ENCODE data around the gene JMJD8. TPM values are rescaled to one million over a fixed set of nuclear protein-coding genes. Genes with fewer than 3 reads are reported as not detected.

JMJD8 gene
- total RNA-seq, 1 donor from 2014 or later = 61.1 TPM

- peaks cover 2% of the 10 kb centered on the region for H3K27me3 Mint-ChIP-seq
- intact Hi-C loops (cut with micrococcal nuclease) = loop anchor here (1.0 kb wide), 1 partner anchor 9 kb away; the partner anchor contains the start of gene WDR90
- H3K4me1 Mint-ChIP-seq = peaks cover 13% of the 10 kb centered on the region
- no peaks in the 10 kb centered on the region for H3K9me3 Mint-ChIP-seq
- no peak overlapping the region for H3K27ac Mint-ChIP-seq
- peak overlapping the region; percentile 65 for H3K4me3 Mint-ChIP-seq
- DNase-seq = no peak
- peaks cover 5% of the 10 kb centered on the region for H3K36me3 Mint-ChIP-seq (ENCODE audit: low read depth)
These were observed 43.5 kb downstream of the JMJD8 start for GRCh38 chr16:640614-641013.

GRCh38 chr16:638836-639235, 45.3 kb downstream of the JMJD8 start:
- Mint-ChIP-seq H3K27me3 (peaks cover 2% of the 10 kb centered on the region), H3K4me3 (no peak overlapping the region), H3K4me1 (peaks cover 8% of the 10 kb centered on the region), H3K9me3 (no peaks in the 10 kb centered on the region), H3K36me3 (ENCODE audit: low read depth) (no peaks in the 10 kb centered on the region), H3K27ac (no peak overlapping the region)
- DNase-seq = no peak
- intact Hi-C loops (cut with micrococcal nuclease) = no loop called here

GRCh38 chr16:638034-638543, 46.0 kb downstream of the JMJD8 start:
- no peak overlapping the region for H3K27ac Mint-ChIP-seq
- intact Hi-C loops (cut with micrococcal nuclease) = no loop called here
- H3K4me1 Mint-ChIP-seq = peaks cover 6% of the 10 kb centered on the region

GRCh38 chr16:637081-638018, 46.8 kb downstream of the JMJD8 start:
- Mint-ChIP-seq H3K36me3 (ENCODE audit: low read depth) (no peaks in the 10 kb centered on the region), H3K4me3 (peak overlapping the region; percentile 93), H3K27me3 (peaks cover 2% of the 10 kb centered on the region), H3K27ac (peak overlapping the region; percentile 95), H3K9me3 (no peaks in the 10 kb centered on the region), H3K4me1 (peaks cover 6% of the 10 kb centered on the region)
- intact Hi-C loops (cut with micrococcal nuclease) = loop anchor here (1.0 to 2.0 kb wide), 2 partner anchors 12 to 47 kb away; partner anchors contain the start of genes JMJD8 and WDR90
- DNase-seq = peak; percentile 93

More at GRCh38 chr16:638034-638543, 46.0 kb downstream of the JMJD8 start:
- H3K27me3 Mint-ChIP-seq = peaks cover 2% of the 10 kb centered on the region
- no peak overlapping the region for H3K4me3 Mint-ChIP-seq
- DNase-seq = no peak
- no peaks in the 10 kb centered on the region for H3K36me3 Mint-ChIP-seq (ENCODE audit: low read depth)
- no peaks in the 10 kb centered on the region for H3K9me3 Mint-ChIP-seq

GRCh38 chr16:636206-637080, 47.7 kb downstream of the JMJD8 start, which contains the start of gene METTL26:
Gene METTL26 (minus strand): TSS chr16:636305. CDS start chr16:636290, 15 bp downstream.
- peaks cover 2% of the 10 kb centered on the region for H3K27me3 Mint-ChIP-seq
- intact Hi-C loops (cut with micrococcal nuclease) = loop anchor here (1.0 to 2.0 kb wide), 4 partner anchors 13 to 109 kb away; partner anchors contain the start of genes CAPN15, JMJD8 and WDR90
- peaks cover 6% of the 10 kb centered on the region for H3K4me1 Mint-ChIP-seq
- peak within 1 kb of the TSS; percentile 95 for H3K27ac Mint-ChIP-seq
- no peaks in the 10 kb centered on the region for H3K9me3 Mint-ChIP-seq
- H3K36me3 Mint-ChIP-seq (ENCODE audit: low read depth) = no peaks in the 10 kb centered on the region
- DNase-seq = peak; percentile 98
- H3K4me3 Mint-ChIP-seq = peak within 1 kb of the TSS; percentile 93

- H3K36me3 Mint-ChIP-seq (ENCODE audit: low read depth) = no peaks in the 10 kb centered on the region
- H3K27me3 Mint-ChIP-seq = peaks cover 2% of the 10 kb centered on the region
- no peaks in the 10 kb centered on the region for H3K9me3 Mint-ChIP-seq
- peaks cover 6% of the 10 kb centered on the region for H3K4me1 Mint-ChIP-seq
- H3K27ac Mint-ChIP-seq = peak overlapping the region; percentile 29
- DNase-seq = peak; percentile 72
- intact Hi-C loops (cut with micrococcal nuclease) = loop anchor here (1.0 to 2.0 kb wide), 3 partner anchors 46 to 108 kb away; partner anchors contain the start of genes CAPN15 and JMJD8
- H3K4me3 Mint-ChIP-seq = peak overlapping the region; percentile 93
These were observed 48.4 kb downstream of the JMJD8 start for GRCh38 chr16:635573-636205.

- intact Hi-C loops (cut with micrococcal nuclease) = no loop called here
- no peak for DNase-seq
- H3K9me3 Mint-ChIP-seq = no peaks in the 10 kb centered on the region
- H3K4me1 Mint-ChIP-seq = peaks cover 6% of the 10 kb centered on the region
- H3K27me3 Mint-ChIP-seq = peaks cover 2% of the 10 kb centered on the region
- peak overlapping the region; percentile 93 for H3K4me3 Mint-ChIP-seq
- peak overlapping the region; percentile 78 for H3K27ac Mint-ChIP-seq
- H3K36me3 Mint-ChIP-seq (ENCODE audit: low read depth) = no peaks in the 10 kb centered on the region
These were observed 49.1 kb downstream of the JMJD8 start for GRCh38 chr16:634996-635395.

GRCh38 chr16:634051-634670, 50.0 kb downstream of the JMJD8 start:
- H3K4me3 Mint-ChIP-seq = peak overlapping the region; percentile 48
- peaks cover 6% of the 10 kb centered on the region for H3K4me1 Mint-ChIP-seq
- peaks cover 2% of the 10 kb centered on the region for H3K27me3 Mint-ChIP-seq
- no peak for DNase-seq
- intact Hi-C loops (cut with micrococcal nuclease) = no loop called here
- H3K9me3 Mint-ChIP-seq = no peaks in the 10 kb centered on the region
- H3K36me3 Mint-ChIP-seq (ENCODE audit: low read depth) = no peaks in the 10 kb centered on the region
- H3K27ac Mint-ChIP-seq = peak overlapping the region; percentile 15

GRCh38 chr16:633336-634050, 50.6 kb downstream of the JMJD8 start:
- no peaks in the 10 kb centered on the region for H3K9me3 Mint-ChIP-seq
- H3K36me3 Mint-ChIP-seq (ENCODE audit: low read depth) = no peaks in the 10 kb centered on the region
- peaks cover 2% of the 10 kb centered on the region for H3K27me3 Mint-ChIP-seq
- intact Hi-C loops (cut with micrococcal nuclease) = no loop called here
- H3K4me1 Mint-ChIP-seq = peaks cover 6% of the 10 kb centered on the region
- no peak for DNase-seq
- H3K27ac Mint-ChIP-seq = no peak overlapping the region
- peak overlapping the region; percentile 48 for H3K4me3 Mint-ChIP-seq

- Mint-ChIP-seq H3K9me3 (no peaks in the 10 kb centered on the region), H3K4me3 (no peak overlapping the region), H3K36me3 (ENCODE audit: low read depth) (no peaks in the 10 kb centered on the region), H3K27me3 (peaks cover 2% of the 10 kb centered on the region), H3K4me1 (peaks cover 6% of the 10 kb centered on the region), H3K27ac (no peak overlapping the region)
- intact Hi-C loops (cut with micrococcal nuclease) = no loop called here
- no peak for DNase-seq
These were observed 51.4 kb downstream of the JMJD8 start for GRCh38 chr16:632486-633335.

GRCh38 chr16:631808-632358, 52.3 kb downstream of the JMJD8 start:
- DNase-seq = no peak
- H3K4me3 Mint-ChIP-seq = no peak overlapping the region
- peaks cover 6% of the 10 kb centered on the region for H3K4me1 Mint-ChIP-seq
- intact Hi-C loops (cut with micrococcal nuclease) = no loop called here
- no peaks in the 10 kb centered on the region for H3K9me3 Mint-ChIP-seq
- H3K36me3 Mint-ChIP-seq (ENCODE audit: low read depth) = no peaks in the 10 kb centered on the region
- H3K27ac Mint-ChIP-seq = no peak overlapping the region
- peaks cover 2% of the 10 kb centered on the region for H3K27me3 Mint-ChIP-seq

Measured in activated CD4-positive, alpha-beta T cell treated with anti-CD3 and anti-CD28 coated beads, Interleukin-2, amount 10 ng/mL, durations not matched to agents 24 days and 14 days (primary cell).